Stomach (tissue), 4 donors: ENCODE data around the gene PTGES.

Experiments used
- POLR2AphosphoS5 ChIP-seq, 3 donors: sonication (generic); formaldehyde crosslinking; IDR thresholded peaks; one replicate each; pipeline ENCODE4 v1.6.1; 2016; ENCODE audit warnings: antibody characterized with exemption in 3 of 3
- TF ChIP-seq, protein P1 (sequence below), 7 experiments: fragments of 450-650 bp in 4 of 7; fragments of 200-600 bp in 3 of 7; sonication (generic) in 3 of 7; IDR thresholded peaks; one replicate each; pipeline ENCODE4 v1.5.1; 2016 to 2019; ENCODE audit warnings: antibody characterized with exemption in 7 of 7, control low read depth in 2 of 7, mild to moderate bottlenecking in 1 of 7

DNA sequence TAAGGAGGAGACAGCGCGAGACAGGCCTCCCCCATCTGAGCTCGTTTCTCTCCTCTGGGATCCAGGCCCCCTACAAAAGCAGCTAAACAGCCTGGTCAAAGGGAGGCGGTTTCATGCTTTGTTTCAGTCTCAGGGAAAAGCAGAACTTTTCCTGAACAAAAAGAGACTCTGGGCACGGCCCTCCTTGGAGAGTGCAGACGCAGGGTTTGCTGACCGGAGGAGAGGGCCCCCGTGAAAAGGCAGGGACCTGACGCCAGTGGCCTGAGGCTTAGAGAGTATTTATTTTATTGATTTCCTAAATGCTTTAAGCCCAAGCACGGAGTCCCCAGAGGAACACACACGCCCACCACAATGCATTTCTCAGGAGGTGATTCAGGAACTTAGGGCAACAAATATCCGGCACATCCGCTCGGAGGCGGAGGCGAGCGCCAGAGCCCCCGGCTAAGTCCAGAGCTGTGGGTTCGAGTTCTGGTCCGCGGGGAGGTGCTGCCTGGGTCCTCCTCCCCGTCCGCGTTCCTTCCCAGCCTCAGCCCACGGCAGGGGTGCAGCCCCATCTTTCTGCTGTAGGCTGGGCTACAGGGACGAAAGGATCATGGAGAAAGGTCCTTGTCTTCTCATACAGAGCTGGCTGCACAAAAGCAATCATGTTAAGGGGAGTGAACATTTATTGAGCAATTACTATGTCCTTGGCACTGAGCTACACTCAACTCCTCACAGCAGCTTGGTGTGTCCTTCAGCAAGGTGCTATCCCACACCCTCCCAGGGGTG lies 40.0 kb downstream of the PTGES start:
- TF ChIP-seq, protein P1, sequence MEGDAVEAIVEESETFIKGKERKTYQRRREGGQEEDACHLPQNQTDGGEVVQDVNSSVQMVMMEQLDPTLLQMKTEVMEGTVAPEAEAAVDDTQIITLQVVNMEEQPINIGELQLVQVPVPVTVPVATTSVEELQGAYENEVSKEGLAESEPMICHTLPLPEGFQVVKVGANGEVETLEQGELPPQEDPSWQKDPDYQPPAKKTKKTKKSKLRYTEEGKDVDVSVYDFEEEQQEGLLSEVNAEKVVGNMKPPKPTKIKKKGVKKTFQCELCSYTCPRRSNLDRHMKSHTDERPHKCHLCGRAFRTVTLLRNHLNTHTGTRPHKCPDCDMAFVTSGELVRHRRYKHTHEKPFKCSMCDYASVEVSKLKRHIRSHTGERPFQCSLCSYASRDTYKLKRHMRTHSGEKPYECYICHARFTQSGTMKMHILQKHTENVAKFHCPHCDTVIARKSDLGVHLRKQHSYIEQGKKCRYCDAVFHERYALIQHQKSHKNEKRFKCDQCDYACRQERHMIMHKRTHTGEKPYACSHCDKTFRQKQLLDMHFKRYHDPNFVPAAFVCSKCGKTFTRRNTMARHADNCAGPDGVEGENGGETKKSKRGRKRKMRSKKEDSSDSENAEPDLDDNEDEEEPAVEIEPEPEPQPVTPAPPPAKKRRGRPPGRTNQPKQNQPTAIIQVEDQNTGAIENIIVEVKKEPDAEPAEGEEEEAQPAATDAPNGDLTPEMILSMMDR (IDR thresholded peaks at IDR 0.05) = no peak
- TF ChIP-seq POLR2AphosphoS5 (IDR thresholded peaks at IDR 0.05) = peak in 1 of 3 donors; percentile 10
